GM19467 (cell line): Measurements from ENCODE around the gene TEP1.
"Not testable (repeated sequence)": the region's sequence is repeated elsewhere in the genome, so short reads cannot be mapped to it uniquely, and the experiment has no call there.

Experiments used
- ATAC-seq: cut with Tn5 transposase; IDR thresholded peaks from one replicate; pipeline ENCODE4 v1.9.1; 2021; ENCODE audit warnings: mild to moderate bottlenecking, moderate library complexity; ENCODE audit not compliant: unreplicated experiment

Gene TEP1

GRCh38 chr14:20412876-20413743 lies at the start of gene TEP1:
Gene TEP1, minus strand, starts transcription at chr14:20413501. Its CDS starts 5,062 bp downstream, at chr14:20408439.
- ATAC-seq, result peak; percentile 69

GRCh38 chr14:20461225-20462141 lies 48.2 kb upstream of the TEP1 start, which contains the start of gene PIP4P1:
Gene PIP4P1, minus strand, starts transcription at chr14:20461434. Its CDS starts 109 bp downstream, at chr14:20461325.
- peak; percentile 95 for ATAC-seq

DNA sequence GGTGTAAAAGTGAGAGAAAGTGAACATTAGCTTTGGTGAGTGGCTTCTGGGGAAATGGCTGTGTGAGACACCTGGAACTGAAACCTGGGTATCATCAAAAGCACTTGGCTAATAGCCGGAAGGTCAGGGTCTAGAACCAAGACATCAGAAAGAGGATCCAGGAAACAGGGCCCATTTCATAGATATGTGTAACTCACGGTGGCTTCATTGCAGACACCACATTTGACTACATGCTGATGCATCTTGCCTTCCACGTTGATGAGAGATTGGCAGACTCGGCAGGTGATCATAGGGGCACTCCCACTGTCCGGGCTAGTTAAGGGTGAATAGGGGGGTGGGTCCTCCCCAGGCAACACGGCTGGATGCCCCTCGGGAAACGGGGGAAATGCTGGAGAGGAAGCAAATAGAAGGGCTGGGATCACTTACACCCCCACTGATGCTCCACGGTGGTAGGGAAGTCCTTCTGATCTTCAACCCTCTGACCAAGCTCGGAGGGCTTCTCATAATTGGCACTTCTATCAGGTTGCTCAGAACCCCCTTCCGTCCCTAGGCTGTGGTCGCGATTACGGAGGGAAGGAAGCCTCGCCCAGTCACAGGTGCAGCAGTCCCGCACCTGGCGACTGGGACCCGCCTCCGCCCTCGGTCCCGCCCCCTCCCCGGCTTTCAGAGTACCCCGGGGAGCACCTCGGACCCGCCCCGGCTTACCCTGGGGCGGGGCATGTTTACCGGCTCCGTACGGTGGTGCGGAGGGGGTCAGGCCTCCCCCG lies 47.3 kb upstream of the TEP1 start:
- peak; percentile 2 for ATAC-seq

DNA sequence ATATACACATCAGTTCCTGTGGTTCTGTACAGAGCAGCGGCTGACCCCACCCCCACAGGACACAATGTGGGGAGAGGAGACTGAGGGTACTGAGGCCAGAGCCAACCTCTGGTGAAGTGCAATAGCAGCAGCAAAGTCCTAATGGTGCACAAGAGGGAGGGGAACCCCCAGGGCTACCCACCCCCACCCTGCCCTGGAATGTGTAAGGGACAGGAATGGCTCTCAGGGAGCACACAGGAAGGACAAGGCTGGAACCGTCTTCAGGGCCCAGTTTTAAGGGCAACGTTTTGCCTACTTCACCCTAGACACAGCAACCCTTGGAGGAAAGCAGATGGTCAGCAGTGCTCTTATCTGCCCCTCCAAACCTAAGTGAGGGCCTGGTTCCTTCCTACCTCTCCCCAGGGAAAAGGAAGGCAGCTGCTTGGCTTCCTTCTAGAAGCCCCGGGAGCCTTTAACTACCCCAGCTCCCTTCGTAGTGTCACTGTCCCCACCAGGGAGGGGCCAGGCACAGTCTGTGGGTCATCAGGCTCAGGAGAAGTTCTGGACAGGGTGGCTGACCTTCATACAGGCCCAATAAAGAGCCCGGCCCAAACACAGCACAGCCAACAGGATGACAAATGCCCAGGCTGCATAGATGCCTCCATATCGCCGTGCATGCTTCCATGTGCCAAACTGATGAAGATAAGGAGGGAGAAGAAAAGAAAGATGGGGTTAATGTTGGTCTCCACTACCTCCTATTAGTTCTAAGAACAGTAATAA lies 44.9 kb upstream of the TEP1 start:
- no peak for ATAC-seq

GRCh38 chr14:20456971-20457370 lies 43.7 kb upstream of the TEP1 start:
- no peak for ATAC-seq

GRCh38 chr14:20455355-20456300 lies 42.3 kb upstream of the TEP1 start:
- ATAC-seq, result peak; percentile 36

DNA sequence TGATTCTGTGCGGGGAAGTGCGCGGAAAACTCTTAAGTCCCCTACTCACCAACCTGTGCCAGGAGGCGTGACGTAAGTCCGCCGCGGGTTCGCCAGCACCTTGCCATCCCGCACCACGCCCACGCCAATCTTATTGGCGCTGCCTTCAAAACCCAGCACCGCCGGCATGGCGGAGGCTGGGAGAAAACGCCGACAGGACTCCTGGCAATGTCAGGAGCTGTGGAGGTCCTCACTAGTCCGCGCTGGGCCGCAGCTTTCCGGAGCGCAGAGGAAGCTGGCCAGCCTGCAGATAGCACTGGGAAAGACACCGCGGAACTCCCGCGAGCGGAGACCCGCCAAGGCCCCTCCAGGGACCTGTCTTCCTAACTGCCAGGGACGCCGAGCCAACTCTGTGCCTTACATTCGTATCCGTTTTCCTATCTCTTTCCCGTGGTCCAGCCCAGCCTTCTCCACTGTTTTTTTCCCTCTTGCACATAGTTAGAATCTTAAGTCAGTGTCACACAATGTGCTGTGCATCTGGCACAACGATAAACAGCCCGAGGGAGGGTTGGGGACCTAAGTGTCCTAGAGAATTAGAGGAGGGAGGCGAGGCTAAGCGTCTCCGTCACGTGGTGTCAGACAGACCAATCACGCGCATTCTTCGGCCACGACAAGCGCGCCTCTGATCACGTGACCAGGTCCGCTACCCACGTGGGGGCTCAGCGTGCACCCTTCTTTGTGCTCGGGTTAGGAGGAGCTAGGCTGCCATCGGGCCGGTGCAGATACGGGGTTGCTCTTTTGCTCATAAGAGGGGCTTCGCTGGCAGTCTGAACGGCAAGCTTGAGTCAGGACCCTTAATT lies 41.4 kb upstream of the TEP1 start, which contains the start of the genes APEX1 and OSGEP:
APEX1 (plus strand) TSS at position 711 of the 839 bp plus-strand sequence. CDS start 420 bp downstream, outside the sequence.
OSGEP (minus strand) TSS at position 297 of the 839 bp plus-strand sequence; CDS start at position 168, 129 bp downstream.
- peak; percentile 82 for ATAC-seq

DNA sequence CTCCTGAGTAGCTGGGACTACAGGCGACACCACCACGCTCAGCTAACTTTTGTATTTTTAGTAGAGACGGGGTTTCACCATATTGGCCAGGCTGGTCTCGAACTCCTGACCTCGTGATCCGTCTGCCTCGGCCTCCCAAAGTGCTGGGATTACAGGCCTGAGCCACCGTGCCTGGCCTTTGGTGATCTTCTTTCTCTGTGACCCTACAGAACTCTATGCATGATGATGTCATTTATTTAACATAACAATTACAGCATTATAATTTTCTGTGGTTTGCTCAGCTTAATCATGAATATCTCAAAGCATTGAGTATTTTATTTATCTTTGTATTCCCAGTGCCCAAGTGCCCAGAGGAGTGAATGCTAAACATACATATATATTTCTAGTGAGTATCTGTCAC lies 39.5 kb upstream of the TEP1 start:
- not testable (repeated sequence) for ATAC-seq

DNA sequence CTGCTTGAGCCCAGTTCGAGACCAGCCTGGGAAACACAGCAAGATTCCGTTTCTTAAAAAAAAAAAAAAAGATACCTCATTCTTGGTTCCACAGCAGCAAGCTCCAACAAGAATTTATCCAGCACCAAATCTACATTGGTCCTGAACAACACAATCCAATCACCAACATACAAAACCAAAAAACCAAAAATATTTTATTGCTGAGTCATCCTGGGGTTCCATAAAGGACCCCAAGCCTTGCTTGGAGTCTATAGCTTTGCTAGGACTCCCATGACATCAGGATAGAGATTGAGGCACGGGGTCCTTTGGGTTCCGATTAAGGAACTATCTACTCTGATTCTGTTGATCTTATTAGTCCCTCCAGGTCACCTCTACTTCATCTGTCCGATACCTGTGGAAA lies 33.6 kb upstream of the TEP1 start:
- ATAC-seq, result no peak

GRCh38 chr14:20443650-20444049 lies 30.3 kb upstream of the TEP1 start:
- ATAC-seq, result not testable (repeated sequence)

- ATAC-seq, result no peak
These were observed 28.2 kb upstream of the TEP1 start for GRCh38 chr14:20441461-20441860.

DNA sequence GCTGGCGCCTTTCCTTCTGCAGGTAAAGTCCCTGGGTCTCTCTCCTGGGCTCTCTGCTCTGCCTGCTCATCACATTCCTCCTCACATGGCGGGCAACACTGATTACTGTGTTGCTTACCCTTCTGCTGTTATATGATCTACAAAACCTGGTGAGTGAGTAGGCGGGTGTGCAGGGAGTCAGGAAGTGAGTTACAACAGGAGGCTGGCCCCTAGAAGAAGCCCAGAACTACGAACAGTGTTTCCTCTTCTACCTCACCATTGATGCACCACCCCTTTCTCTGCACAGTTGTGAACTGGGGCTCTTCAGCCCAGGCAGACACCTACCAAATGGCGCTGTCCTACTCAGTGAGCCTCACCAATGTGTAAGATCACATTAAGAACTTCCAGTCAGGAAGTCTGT lies 27.6 kb upstream of the TEP1 start:
- peak; percentile 89 for ATAC-seq

DNA sequence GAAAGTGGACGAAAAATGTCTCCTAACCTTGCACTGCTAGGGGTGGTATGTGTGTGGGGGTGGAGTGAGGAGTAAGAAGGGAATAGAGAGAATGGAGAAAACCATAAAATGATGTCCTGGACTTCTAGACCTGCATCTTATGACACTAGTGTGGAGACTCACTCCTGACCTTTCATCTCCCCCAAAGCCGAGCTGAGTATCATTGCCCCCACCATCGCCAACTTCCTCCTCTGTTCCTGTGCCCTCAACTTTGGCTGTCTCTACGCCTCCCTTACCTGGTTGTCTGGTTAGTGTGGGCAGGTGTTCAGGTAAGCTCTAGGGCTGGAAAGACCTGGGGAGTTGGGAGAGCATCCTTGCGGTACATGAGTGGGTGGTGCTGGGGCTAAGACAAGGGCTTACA lies 27.2 kb upstream of the TEP1 start:
- no peak for ATAC-seq

DNA sequence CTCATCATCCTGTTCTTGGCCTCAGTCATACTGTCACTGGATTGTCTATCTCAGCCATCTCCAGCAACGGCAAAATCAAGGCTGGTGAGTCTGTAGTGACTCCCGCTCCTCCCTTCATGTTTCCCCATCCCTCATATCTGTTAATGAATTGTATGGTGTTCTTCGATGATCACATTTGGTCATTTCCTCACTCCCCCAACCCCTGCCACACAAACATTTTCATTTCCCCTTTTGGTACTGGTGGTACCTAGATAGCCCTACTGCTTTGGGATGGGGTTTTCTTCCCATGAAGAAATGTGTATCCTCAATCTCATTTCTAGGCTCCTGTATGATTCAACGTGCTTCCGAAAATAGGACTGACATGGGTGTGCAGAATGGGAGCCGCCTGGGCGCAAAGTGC lies 25.4 kb upstream of the TEP1 start:
- no peak for ATAC-seq

GRCh38 chr14:20436363-20436755 lies 23.1 kb upstream of the TEP1 start:
- no peak for ATAC-seq

- ATAC-seq, result no peak
These were observed 22.5 kb upstream of the TEP1 start, which contains the start of gene KLHL33 for GRCh38 chr14:20435582-20436362. Gene KLHL33, minus strand, starts transcription at chr14:20436166. Its CDS starts 355 bp downstream, at chr14:20435811.
